ENCODE measurements around the gene EPC2.

The EPC2 gene

GRCh38 chr2:148704247-148704646 lies 59.7 kb downstream of the EPC2 start:
- H3K4me3 ChIP-seq (ENCODE audit: low read length): no peak overlapping the region
- no peak for DNase-seq
- peaks cover 54% of the 10 kb centered on the region for H3K79me2 ChIP-seq (ENCODE audit: low read length)
- no peak overlapping the region for H3K27ac ChIP-seq (ENCODE audit: low read length)
- no peaks in the 10 kb centered on the region for H3K9me2 ChIP-seq (replicated peaks; ENCODE audit: insufficient read depth, low read length)
- H3K27me3 ChIP-seq (replicated peaks; ENCODE audit: insufficient read depth, low read length): no peaks in the 10 kb centered on the region
- TF ChIP-seq CTCF (IDR thresholded peaks at IDR 0.05; ENCODE audit: low read length): no peak
- TF ChIP-seq EZH2 (optimal IDR thresholded peaks at IDR 0.05; ENCODE audit: low read depth, low read length): no peak
- TF ChIP-seq EZH2phosphoT487 (IDR thresholded peaks at IDR 0.05; ENCODE audit: low read length): no peak
- no peak overlapping the region for H2AFZ ChIP-seq (ENCODE audit: low read length)
- H4K20me1 ChIP-seq (ENCODE audit: insufficient read depth, low read length): no peaks in the 10 kb centered on the region
- no peaks in the 10 kb centered on the region for H3F3A ChIP-seq (ENCODE audit: insufficient read depth, low read length)
- no peaks in the 10 kb centered on the region for H3K9me3 ChIP-seq (replicated peaks; ENCODE audit: insufficient read depth, low read length)
- no peak overlapping the region for H3K4me2 ChIP-seq (ENCODE audit: low read depth, low read length)
- no peak overlapping the region for H3K9ac ChIP-seq (ENCODE audit: low read length)
- H3K36me3 ChIP-seq (replicated peaks; ENCODE audit: insufficient read depth, low read length): no peaks in the 10 kb centered on the region
- H3K4me1 ChIP-seq (ENCODE audit: low read length): no peaks in the 10 kb centered on the region; the same call in 1 of the 2 replicates

- no peaks in the 10 kb centered on the region for H3K9me3 ChIP-seq (replicated peaks; ENCODE audit: insufficient read depth, low read length)
- H3K4me1 ChIP-seq (ENCODE audit: low read length): no peaks in the 10 kb centered on the region
- no peak overlapping the region for H3K9ac ChIP-seq (ENCODE audit: low read length)
- no peak for DNase-seq
- no peak overlapping the region for H2AFZ ChIP-seq (ENCODE audit: low read length)
- TF ChIP-seq EZH2 (optimal IDR thresholded peaks at IDR 0.05; ENCODE audit: low read depth, low read length) (no peak), EZH2phosphoT487 (IDR thresholded peaks at IDR 0.05; ENCODE audit: low read length) (no peak), CTCF (IDR thresholded peaks at IDR 0.05; ENCODE audit: low read length) (no peak)
- H4K20me1 ChIP-seq (ENCODE audit: insufficient read depth, low read length): peaks cover 7% of the 10 kb centered on the region
- no peaks in the 10 kb centered on the region for H3F3A ChIP-seq (ENCODE audit: insufficient read depth, low read length)
- H3K4me3 ChIP-seq (ENCODE audit: low read length): no peak overlapping the region
- H3K9me2 ChIP-seq (replicated peaks; ENCODE audit: insufficient read depth, low read length): no peaks in the 10 kb centered on the region
- H3K36me3 ChIP-seq (replicated peaks; ENCODE audit: insufficient read depth, low read length): no peaks in the 10 kb centered on the region
- no peak overlapping the region for H3K27ac ChIP-seq (ENCODE audit: low read length)
- H3K4me2 ChIP-seq (ENCODE audit: low read depth, low read length): no peak overlapping the region
- no peaks in the 10 kb centered on the region for H3K27me3 ChIP-seq (replicated peaks; ENCODE audit: insufficient read depth, low read length)
- H3K79me2 ChIP-seq (ENCODE audit: low read length): peaks cover 95% of the 10 kb centered on the region
These were observed 71.9 kb downstream of the EPC2 start for GRCh38 chr2:148716378-148716920.

GRCh38 chr2:148718039-148718438 lies 73.5 kb downstream of the EPC2 start:
- no peak overlapping the region for H2AFZ ChIP-seq (ENCODE audit: low read length)
- no peaks in the 10 kb centered on the region for H3K27me3 ChIP-seq (replicated peaks; ENCODE audit: insufficient read depth, low read length)
- no peak for TF ChIP-seq EZH2phosphoT487 (IDR thresholded peaks at IDR 0.05; ENCODE audit: low read length)
- no peak for TF ChIP-seq EZH2 (optimal IDR thresholded peaks at IDR 0.05; ENCODE audit: low read depth, low read length)
- no peak for TF ChIP-seq CTCF (IDR thresholded peaks at IDR 0.05; ENCODE audit: low read length)
- H3K27ac ChIP-seq (ENCODE audit: low read length): no peak overlapping the region
- no peaks in the 10 kb centered on the region for H3K36me3 ChIP-seq (replicated peaks; ENCODE audit: insufficient read depth, low read length)
- H4K20me1 ChIP-seq (ENCODE audit: insufficient read depth, low read length): peaks cover 7% of the 10 kb centered on the region
- H3K4me1 ChIP-seq (ENCODE audit: low read length): no peaks in the 10 kb centered on the region
- H3F3A ChIP-seq (ENCODE audit: insufficient read depth, low read length): no peaks in the 10 kb centered on the region
- H3K9me2 ChIP-seq (replicated peaks; ENCODE audit: insufficient read depth, low read length): no peaks in the 10 kb centered on the region
- peaks cover 92% of the 10 kb centered on the region for H3K79me2 ChIP-seq (ENCODE audit: low read length)
- no peak overlapping the region for H3K4me2 ChIP-seq (ENCODE audit: low read depth, low read length)
- H3K4me3 ChIP-seq (ENCODE audit: low read length): no peak overlapping the region
- no peaks in the 10 kb centered on the region for H3K9me3 ChIP-seq (replicated peaks; ENCODE audit: insufficient read depth, low read length)
- no peak for DNase-seq
- H3K9ac ChIP-seq (ENCODE audit: low read length): no peak overlapping the region

Data from MM.1S (cell line).